Ovary (tissue), 3 donors: ENCODE data around the gene SQSTM1.

Source experiments
- EP300 ChIP-seq: sonication (generic); formaldehyde crosslinking; IDR thresholded peaks from one replicate; pipeline ENCODE4 v1.6.1; 2017; ENCODE audit warnings: antibody characterized with exemption
- TF ChIP-seq, protein P1 (sequence below), 3 donors: fragments of 450-650 bp in 2 of 3; fragments of 200-600 bp in 1 of 3; IDR thresholded peaks; one replicate each; pipeline versions ENCODE4 v1.5.1 to v1.8.0; 2016 to 2022; ENCODE audit warnings: antibody characterized with exemption in 3 of 3, mild to moderate bottlenecking in 1 of 3
- donor health status: DM: no; HTN: no; CAD: no.

DNA sequence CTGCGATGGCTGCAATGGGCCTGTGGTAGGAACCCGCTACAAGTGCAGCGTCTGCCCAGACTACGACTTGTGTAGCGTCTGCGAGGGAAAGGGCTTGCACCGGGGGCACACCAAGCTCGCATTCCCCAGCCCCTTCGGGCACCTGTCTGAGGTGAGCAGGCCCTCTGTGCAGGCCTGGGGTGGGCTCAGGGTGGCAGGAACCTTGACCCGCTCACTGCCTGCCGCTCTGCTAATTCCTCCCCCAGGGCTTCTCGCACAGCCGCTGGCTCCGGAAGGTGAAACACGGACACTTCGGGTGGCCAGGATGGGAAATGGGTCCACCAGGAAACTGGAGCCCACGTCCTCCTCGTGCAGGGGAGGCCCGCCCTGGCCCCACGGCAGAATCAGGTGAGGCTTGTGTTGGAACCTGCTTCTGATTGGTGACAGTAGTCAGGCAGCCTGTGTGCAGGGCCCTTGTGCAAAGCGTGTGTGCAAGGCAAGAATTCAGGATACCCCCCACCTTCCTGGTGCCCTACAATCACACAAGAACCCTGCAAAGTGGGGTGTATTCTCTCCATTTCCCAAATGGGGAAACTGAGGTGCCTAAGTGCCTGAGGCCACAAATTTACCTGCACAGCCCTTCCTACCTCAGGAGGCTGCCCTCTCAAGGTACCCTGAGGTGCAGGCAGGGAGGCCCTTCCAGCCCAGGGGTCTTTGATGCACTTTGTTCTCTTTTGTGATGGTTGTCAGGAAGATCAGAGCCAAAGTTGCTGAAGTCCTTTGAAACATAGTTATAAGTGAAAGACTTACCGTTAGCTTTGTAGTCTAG is 3.4 kb downstream of the SQSTM1 start:
- TF ChIP-seq EP300, result no peak
- TF ChIP-seq, protein P1, sequence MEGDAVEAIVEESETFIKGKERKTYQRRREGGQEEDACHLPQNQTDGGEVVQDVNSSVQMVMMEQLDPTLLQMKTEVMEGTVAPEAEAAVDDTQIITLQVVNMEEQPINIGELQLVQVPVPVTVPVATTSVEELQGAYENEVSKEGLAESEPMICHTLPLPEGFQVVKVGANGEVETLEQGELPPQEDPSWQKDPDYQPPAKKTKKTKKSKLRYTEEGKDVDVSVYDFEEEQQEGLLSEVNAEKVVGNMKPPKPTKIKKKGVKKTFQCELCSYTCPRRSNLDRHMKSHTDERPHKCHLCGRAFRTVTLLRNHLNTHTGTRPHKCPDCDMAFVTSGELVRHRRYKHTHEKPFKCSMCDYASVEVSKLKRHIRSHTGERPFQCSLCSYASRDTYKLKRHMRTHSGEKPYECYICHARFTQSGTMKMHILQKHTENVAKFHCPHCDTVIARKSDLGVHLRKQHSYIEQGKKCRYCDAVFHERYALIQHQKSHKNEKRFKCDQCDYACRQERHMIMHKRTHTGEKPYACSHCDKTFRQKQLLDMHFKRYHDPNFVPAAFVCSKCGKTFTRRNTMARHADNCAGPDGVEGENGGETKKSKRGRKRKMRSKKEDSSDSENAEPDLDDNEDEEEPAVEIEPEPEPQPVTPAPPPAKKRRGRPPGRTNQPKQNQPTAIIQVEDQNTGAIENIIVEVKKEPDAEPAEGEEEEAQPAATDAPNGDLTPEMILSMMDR (IDR thresholded peaks at IDR 0.05), result no peak
